DOHH2 (cell line): ENCODE measurements around the gene WAS.
"Not testable (repeated sequence)": the region's sequence is repeated elsewhere in the genome, so short reads cannot be mapped to it uniquely, and the experiment has no call there.

ENCODE experiments used
- H3F3A ChIP-seq: fragments of 200-600 bp; sonication (generic), shearing (Covaris generic); 2 replicates; pipeline ENCODE4 v1.6.0; 2016; ENCODE audit warnings: antibody characterized with exemption, mild to moderate bottlenecking; ENCODE audit not compliant: control insufficient read depth, insufficient read depth
- H3K27ac ChIP-seq: fragments of 200-600 bp; sonication (generic); 2 replicates; pipeline ENCODE4 v1.5.1; 2014; ENCODE audit warnings: low read depth, mild to moderate bottlenecking, low read length, moderate library complexity
- H3K27me3 ChIP-seq: fragments of 200-600 bp; sonication (generic); 2 replicates; pipeline ENCODE4 v1.6.1; 2014; ENCODE audit warnings: mild to moderate bottlenecking, low read length, mixed read lengths; ENCODE audit not compliant: control insufficient read depth
- H3K36me3 ChIP-seq: fragments of 200-600 bp; sonication (generic); 2 replicates; pipeline ENCODE4 v1.6.1; 2014; ENCODE audit warnings: mild to moderate bottlenecking, low read length, moderate library complexity, mixed read lengths; ENCODE audit not compliant: control insufficient read depth
- H3K4me1 ChIP-seq: fragments of 200-600 bp; sonication (generic); 2 replicates; pipeline ENCODE4 v1.6.1; 2014; ENCODE audit warnings: mild to moderate bottlenecking, low read length, mixed read lengths; ENCODE audit not compliant: control insufficient read depth
- H3K4me2 ChIP-seq: fragments of 200-600 bp; sonication (generic); 2 replicates; pipeline ENCODE4 v1.6.0; 2014; ENCODE audit warnings: mild to moderate bottlenecking, low read length, moderate library complexity
- H3K4me3 ChIP-seq: fragments of 200-600 bp; sonication (generic); 2 replicates; pipeline ENCODE4 v1.5.1; 2014; ENCODE audit warnings: mild to moderate bottlenecking, low read length, mixed read lengths
- H3K79me2 ChIP-seq: fragments of 200-600 bp; sonication (generic); 2 replicates; pipeline ENCODE4 v1.6.1; 2014; ENCODE audit warnings: mild to moderate bottlenecking, low read length, mixed read lengths; ENCODE audit not compliant: control insufficient read depth
- H3K9me2 ChIP-seq: fragments of 200-600 bp; sonication (generic); replicated peaks from 2 replicates; pipeline ENCODE4 v1.6.1; 2014; ENCODE audit warnings: mild to moderate bottlenecking, low read length, mixed read lengths; ENCODE audit not compliant: control insufficient read depth
- H3K9me3 ChIP-seq: fragments of 200-600 bp; sonication (generic); 2 replicates; pipeline ENCODE4 v1.6.1; 2014; ENCODE audit warnings: antibody characterized with exemption, low read length, mixed read lengths; ENCODE audit not compliant: control insufficient read depth, insufficient read depth
- H4K20me1 ChIP-seq: fragments of 200-600 bp; sonication (generic); 2 replicates; pipeline ENCODE4 v1.6.0; 2014; ENCODE audit warnings: low read depth, mild to moderate bottlenecking, antibody characterized with exemption, low read length, moderate library complexity; ENCODE audit not compliant: control insufficient read depth, insufficient read depth
- EZH2phosphoT487 ChIP-seq: fragments of 200-600 bp; sonication (generic); IDR thresholded peaks from 2 replicates; pipeline ENCODE4 v1.6.1; 2017; ENCODE audit warnings: borderline replicate concordance, mild to moderate bottlenecking, antibody characterized with exemption, low read length, moderate library complexity, mixed read lengths
- TF ChIP-seq, protein P1 (sequence below): fragments of 200-600 bp; sonication (generic); IDR thresholded peaks from one replicate; pipeline ENCODE4 v1.5.1; 2014; ENCODE audit warnings: antibody characterized with exemption, mild to moderate bottlenecking, low read depth, low read length; ENCODE audit not compliant: poor library complexity, severe bottlenecking

The WAS gene

GRCh38 chrX:48648336-48648751, 35.3 kb upstream of the WAS start:
- Histone ChIP-seq H3K9me2 (no peaks in the 10 kb centered on the region), H3K9me3 (no peaks in the 10 kb centered on the region), H3K4me3 (no peak overlapping the region), H3K79me2 (no peaks in the 10 kb centered on the region), H3K4me2 (no peak overlapping the region), H3K36me3 (no peaks in the 10 kb centered on the region), H3K27ac (no peak overlapping the region), H3K27me3 (no peaks in the 10 kb centered on the region), H3K4me1 (no peaks in the 10 kb centered on the region), H3F3A (no peaks in the 10 kb centered on the region), H4K20me1 (no peaks in the 10 kb centered on the region)
- TF ChIP-seq, protein P1, sequence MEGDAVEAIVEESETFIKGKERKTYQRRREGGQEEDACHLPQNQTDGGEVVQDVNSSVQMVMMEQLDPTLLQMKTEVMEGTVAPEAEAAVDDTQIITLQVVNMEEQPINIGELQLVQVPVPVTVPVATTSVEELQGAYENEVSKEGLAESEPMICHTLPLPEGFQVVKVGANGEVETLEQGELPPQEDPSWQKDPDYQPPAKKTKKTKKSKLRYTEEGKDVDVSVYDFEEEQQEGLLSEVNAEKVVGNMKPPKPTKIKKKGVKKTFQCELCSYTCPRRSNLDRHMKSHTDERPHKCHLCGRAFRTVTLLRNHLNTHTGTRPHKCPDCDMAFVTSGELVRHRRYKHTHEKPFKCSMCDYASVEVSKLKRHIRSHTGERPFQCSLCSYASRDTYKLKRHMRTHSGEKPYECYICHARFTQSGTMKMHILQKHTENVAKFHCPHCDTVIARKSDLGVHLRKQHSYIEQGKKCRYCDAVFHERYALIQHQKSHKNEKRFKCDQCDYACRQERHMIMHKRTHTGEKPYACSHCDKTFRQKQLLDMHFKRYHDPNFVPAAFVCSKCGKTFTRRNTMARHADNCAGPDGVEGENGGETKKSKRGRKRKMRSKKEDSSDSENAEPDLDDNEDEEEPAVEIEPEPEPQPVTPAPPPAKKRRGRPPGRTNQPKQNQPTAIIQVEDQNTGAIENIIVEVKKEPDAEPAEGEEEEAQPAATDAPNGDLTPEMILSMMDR = peak; percentile 25
- TF ChIP-seq EZH2phosphoT487 = no peak

DNA sequence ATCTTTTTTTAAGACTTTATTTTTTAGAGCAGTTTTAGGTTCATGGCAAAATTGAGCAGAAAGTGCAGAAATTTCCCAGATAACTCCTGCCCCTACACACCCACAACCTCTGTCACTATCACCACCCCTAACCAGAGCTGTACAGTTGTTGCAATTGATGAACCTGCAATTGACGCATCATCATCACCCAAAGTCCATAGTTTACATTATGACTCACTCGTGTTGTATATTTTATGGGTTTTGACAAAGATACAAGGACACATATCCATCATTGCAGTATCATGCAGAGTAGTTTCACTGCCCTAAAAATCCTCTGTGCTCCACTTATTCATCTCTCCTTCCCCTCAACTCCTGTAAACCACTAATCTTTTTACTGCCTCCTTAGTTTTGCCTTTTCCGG, 34.5 kb upstream of the WAS start:
- no peaks in the 10 kb centered on the region for H3K9me2 ChIP-seq
- no peak overlapping the region for H3K4me3 ChIP-seq
- TF ChIP-seq, protein P1 = no peak
- no peak for TF ChIP-seq EZH2phosphoT487
- H3K27ac ChIP-seq = no peak overlapping the region
- H3K79me2 ChIP-seq = no peaks in the 10 kb centered on the region
- H4K20me1 ChIP-seq = no peaks in the 10 kb centered on the region
- no peaks in the 10 kb centered on the region for H3F3A ChIP-seq
- H3K4me2 ChIP-seq = no peak overlapping the region
- H3K27me3 ChIP-seq = no peaks in the 10 kb centered on the region
- H3K36me3 ChIP-seq = no peaks in the 10 kb centered on the region
- H3K9me3 ChIP-seq = no peaks in the 10 kb centered on the region
- peaks cover 5% of the 10 kb centered on the region for H3K4me1 ChIP-seq

GRCh38 chrX:48652055-48652579, 31.5 kb upstream of the WAS start:
- peaks cover 15% of the 10 kb centered on the region for H3K4me1 ChIP-seq
- H3K36me3 ChIP-seq, H3K4me2 ChIP-seq, H3K27ac ChIP-seq, H4K20me1 ChIP-seq, H3K4me3 ChIP-seq, H3F3A ChIP-seq, H3K9me2 ChIP-seq, H3K27me3 ChIP-seq, H3K9me3 ChIP-seq, H3K79me2 ChIP-seq: not testable (repeated sequence)

- not testable (repeated sequence) for H3F3A ChIP-seq, H3K27ac ChIP-seq, H3K36me3 ChIP-seq, H3K9me3 ChIP-seq, H3K4me3 ChIP-seq, H4K20me1 ChIP-seq, H3K4me2 ChIP-seq, H3K9me2 ChIP-seq, H3K27me3 ChIP-seq, H3K79me2 ChIP-seq
- peaks cover 15% of the 10 kb centered on the region for H3K4me1 ChIP-seq
These were observed 28.9 kb upstream of the WAS start for GRCh38 chrX:48654746-48655145.

DNA sequence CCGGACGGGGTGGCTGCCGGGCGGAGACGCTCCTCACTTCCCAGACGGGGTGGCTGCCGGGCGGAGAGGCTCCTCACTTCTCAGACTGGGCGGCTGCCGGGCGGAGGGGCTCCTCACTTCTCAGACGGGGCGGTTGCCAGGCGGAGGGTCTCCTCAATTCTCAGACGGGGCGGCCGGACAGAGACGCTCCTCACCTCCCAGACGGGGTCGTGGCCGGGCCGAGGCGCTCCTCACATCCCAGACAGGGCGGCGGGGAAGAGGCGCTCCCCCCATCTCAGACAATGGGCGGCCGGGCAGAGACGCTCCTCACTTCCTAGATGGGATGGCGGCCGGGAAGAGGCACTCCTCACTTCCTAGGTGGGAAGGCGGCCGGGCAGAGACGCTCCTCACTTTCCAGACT, 23.9 kb upstream of the WAS start:
- H3K4me3 ChIP-seq, H3K27me3 ChIP-seq, H3F3A ChIP-seq, H3K4me2 ChIP-seq, H3K27ac ChIP-seq, H4K20me1 ChIP-seq, H3K9me2 ChIP-seq, H3K36me3 ChIP-seq, H3K9me3 ChIP-seq, H3K79me2 ChIP-seq: not testable (repeated sequence)
- peaks cover 19% of the 10 kb centered on the region for H3K4me1 ChIP-seq
